Inferior parietal cortex (tissue), 1 donor: ENCODE measurements around the gene SCGB2B2.
"Not testable (repeated sequence)": the region's sequence is repeated elsewhere in the genome, so short reads cannot be mapped to it uniquely, and the experiment has no call there.

Experiments used
- DNase-seq: peaks from one replicate; pipeline ENCODE4 v3.0.0-alpha.2; 2016; ENCODE audit errors: extremely low spot score

Gene SCGB2B2, protein sequence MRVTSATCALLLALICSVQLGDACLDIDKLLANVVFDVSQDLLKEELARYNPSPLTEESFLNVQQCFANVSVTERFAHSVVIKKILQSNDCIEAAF

DNA sequence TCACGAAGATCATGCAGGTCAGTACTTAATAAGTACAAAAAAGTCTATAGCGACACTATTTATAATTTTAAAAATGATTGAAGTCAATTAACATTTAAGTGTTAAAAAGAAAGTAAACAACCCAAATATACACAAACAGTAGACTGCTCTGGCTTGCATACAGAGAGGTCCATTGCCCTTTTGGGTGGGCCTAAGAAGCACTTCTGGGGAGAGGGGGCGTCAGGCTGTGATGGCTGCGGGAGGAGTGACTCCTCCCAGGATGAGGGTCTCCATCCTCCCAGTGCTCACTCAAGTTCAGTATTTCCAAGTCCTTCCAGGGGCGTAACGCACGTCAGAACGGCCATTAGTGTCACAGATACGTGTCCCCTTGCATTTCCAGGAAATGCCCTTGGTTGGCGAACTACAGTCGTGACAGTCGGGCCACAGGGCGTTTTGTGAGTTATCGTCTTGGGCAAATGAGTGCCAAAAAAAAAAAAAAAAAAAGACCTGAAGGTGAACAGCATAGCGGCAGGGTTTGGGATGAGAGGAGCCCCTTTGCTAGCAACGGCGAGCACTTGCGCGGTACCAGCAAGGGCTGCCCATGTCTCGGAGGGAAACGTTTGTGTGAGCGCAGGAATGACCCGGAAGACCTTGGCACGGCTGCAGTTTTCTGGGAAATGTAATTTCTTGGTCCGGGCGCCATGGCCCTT, at the start of gene SCGB2B2:
SCGB2B2 (minus strand) TSS at position 463 of the 689 bp plus-strand sequence. CDS start 82,596 bp downstream, outside the sequence.
- peak; percentile 93 for DNase-seq

DNA sequence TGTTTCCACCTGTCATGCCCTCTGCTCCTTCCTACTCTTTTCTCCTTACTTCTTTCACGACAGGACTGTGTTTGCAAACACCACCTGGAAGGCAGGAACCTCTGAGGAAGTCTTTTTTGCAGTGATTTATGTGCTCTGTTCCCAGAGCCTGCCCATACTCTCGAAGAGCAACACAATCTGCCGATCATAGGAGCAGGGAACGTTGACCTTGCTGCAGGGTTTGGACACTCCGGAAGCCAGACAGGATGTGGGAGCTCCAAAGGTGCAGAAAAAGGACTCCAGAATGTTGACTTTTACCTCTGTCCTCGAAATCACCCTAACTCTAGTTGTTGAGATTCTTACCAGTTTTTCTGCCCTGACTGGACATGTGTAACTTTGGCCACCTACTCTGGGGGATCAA, 48.4 kb upstream of the SCGB2B2 start:
- no peak for DNase-seq

DNA sequence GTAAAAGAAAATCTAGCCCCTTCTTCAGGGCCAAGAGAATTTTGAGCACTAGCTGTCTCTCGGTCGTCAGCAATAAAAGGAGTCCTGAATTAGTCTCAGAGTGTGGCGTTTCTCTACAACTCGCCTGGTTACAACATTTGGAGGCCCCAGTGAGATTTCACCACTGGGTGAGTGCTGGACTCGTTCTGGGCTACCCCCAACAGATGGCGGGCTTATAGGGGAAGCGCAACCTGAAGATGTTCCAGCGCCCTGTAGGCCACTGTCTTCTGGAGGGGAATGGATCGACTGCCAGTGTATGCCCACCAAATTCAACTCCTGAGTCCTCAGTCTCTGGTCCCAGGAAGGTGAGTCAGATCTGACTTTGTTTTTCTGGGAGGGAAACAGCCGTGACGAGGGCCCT, 45.4 kb upstream of the SCGB2B2 start:
- no peak for DNase-seq

DNA sequence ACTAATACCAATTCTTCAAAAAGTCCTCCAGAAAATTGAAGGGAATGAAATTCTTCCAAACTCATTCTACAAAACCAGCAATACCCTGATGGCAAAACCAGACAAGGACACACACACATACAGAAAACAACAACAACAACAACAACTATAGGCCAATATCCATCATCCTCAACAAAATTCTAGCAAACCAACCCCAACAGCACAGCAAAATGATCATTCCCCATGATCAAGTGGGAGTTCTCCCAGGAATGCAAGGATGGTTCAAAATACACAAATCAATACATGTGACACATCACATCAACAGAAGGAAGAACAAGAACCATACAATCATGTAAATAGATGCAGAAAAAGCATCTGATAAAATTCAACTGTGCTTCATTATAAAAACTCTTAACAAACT, 38.4 kb upstream of the SCGB2B2 start:
- no peak for DNase-seq

DNA sequence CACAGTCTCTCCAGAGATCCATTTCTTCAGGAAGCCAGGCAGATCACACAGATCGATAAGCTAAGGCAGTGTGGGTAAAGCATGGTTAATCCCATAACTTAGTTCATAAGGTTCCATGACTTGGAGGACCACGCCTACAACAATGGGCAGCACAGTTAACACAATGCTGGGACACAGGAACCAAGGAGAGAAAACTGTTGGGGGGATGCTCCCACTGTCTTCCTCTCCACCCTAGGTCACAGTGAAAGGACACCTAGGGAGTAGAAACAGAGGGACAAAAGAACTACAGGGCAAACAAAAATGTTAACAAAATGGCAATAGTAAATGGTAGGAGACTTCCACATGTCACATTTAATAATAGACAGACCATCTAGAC, 36.3 kb upstream of the SCGB2B2 start:
- no peak for DNase-seq

DNA sequence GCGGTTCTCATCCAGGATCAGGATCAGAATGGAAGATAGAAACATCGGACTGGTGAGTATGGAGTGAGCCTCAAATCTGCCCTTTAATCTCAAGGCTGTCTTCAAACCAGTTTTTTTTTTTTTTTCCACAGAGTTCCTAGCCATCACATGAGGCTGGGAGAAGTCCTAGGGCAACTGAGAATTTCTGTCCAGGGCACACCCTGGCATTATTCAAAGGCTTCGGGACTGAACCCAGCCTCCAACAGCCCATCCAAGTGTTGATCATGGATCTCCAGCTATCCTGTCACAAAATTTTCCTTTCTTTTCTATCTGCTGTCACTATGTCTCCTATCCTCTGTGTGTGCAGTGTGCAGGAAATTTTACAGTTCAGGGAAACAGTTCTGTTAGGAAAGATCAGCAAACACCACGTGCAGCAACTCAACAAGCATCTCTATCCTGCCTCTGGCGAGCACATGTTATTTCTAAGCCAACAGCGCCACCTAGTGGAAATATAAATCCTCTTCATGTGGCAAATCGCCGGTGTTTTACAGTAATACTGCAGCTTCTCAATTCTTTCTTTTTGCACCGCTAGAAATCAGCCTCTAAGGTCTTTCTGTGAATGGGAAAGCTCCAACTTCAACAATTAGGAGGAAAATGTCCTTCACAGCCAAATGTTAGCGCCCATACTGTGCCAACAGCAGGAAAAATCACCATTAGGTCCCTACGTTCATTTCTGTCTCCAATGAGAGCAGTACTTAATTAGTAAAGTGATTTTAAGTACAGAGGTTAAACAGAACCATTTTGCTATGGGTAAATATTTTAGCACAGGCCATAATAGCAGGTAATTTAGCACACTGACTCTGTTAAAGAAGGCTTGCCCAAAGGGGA, 35.7 kb upstream of the SCGB2B2 start:
- DNase-seq, result peak; percentile 89

DNA sequence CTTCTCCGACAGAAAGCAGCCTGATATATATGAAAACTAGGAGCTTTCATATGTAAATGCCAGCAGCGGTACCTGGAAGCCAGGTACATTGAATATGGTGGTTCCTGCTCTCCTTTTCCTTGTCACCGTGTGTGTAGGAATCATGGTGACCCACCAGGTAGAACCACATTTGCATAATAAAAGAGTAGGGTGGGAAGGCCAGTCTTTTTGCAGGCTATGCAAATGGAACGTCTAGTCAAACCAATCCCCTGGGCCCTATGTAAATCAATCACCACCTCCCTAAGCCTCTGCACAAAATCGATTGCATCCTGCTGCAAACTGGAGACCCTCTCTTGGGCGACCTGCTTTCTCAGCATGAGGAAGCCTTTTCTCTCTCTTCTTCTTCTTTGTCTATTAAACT, 34.9 kb upstream of the SCGB2B2 start:
- DNase-seq, result no peak

DNA sequence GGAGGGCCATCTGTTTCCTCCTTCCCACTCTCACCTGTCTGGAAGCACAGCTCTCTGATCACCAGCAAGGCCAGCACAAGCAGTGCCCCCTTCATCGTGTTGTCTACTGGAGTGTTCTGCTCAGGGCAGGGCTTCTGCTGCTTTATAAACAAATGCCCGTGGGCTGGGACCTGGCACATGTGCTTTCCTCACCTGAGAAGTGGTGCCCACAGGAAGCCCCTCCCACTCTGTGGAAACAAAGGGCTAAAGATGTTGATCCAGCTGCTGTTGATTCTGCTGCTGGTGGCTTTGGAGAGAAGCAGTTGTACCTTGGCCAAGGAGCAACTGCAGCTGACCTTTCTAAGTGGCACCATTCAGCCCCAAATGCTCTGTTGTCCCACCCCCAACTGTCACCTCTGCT, 30.7 kb upstream of the SCGB2B2 start:
- no peak for DNase-seq

DNA sequence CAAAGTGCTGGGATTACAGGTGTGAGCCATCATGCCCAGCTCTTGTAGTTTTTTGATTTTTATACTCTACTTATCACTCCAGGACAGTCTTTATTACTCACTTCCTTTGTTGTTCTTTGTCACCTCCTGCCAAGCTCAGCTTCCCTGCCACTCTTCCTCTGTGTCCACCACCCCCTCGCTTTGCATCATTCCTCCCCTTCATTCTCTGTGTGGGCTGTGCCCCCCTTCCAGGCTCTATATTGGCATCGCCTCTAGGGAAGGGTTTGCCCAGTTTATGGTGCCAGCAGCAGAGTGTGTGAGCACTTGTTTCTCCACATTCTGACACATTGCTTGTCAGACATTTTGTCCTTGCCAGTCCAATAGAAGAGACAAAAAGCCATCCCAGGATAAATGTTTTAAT, 15.6 kb upstream of the SCGB2B2 start:
- DNase-seq, result no peak

DNA sequence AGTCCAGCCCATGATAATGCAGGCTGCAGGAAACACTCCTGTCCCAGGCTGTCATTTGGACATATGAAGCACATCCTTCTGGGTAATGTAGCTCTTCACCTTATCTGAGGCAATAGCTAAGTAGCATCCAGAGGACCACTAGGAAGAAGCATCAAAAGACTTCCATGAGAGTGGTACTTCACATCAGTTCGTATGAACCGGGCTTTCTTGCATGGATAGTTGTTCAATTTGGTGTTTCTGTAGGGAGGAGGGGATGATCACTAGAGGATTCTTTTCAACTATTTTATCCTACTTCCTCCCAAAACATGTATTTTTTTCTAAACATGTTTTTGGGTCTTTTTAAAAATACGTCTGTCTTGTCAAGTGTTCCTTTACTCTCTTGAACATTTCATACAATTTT, 13.4 kb upstream of the SCGB2B2 start:
- no peak for DNase-seq

DNA sequence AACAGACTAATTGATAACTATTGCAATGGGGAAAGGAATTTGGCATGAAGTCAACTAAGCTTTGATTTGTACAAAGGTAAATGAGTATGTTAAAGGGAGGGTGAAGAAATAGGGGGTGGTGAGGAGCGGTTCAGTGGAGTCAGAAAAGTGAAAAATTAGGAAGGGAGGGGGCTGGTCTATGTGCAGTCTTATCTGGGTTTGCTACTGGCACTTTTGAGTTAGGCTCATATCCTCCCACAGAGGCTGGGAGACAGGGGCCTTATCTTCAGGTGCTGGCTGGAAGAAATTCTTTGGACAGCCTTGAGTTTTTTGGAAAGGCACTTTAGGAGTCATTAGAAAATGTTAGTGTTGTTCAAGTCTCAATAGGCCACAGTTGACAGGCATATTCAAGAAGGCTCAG, 11.6 kb upstream of the SCGB2B2 start:
- DNase-seq, result no peak

DNA sequence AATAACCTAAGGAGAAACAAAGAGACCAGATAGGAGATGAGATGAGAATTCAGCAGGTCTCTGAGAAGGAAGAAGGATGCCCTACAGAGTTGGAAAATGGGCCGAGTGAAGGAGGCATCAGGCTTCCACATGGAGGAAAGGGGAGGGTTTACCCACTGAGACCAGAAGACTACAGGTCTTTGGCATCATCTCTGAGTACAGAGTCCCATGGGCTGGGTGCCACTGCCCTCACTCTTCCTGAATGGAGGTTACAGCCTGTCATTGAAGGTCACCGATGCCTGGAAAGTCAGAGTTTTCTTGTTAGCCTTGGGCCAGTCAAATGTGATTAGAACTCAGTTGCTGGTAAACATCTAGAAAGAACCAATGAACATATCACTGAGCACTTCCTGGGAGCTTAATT, 10.4 kb upstream of the SCGB2B2 start:
- no peak for DNase-seq

DNA sequence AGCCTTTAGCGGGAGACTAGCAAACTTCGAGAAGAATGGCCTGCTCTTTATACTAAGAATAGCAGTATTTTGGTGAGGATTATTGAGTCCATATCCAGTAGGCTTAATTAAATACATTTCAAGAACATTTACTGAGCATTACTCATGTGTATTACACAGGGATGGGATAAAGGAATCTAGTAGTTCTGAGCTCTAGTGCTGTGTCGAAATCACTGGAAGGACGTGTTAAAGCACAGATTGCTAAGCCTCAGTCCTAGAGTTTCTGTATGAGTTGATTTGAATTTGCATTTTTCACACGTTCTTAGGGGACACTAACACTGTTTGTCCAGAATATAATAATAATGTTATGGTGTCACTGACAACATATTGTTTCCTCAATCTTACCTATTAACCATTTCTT, 9.5 kb upstream of the SCGB2B2 start:
- no peak for DNase-seq

DNA sequence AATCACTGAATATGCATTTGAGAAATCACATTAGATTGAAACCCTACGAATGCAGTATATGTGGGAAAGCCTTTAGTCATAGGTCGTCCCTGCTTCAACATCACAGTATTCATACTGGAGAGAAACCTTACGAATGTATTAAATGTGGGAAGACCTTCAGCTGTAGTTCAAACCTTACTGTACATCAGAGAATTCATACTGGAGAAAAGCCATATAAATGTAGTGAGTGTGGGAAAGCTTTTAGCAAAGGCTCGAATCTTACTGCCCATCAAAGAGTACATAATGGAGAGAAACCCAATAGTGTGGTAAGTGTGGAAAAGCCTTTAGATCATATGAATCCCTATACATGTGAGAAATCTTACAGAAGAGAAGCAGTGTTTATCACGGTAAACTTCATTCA, 8.3 kb upstream of the SCGB2B2 start:
- DNase-seq, result not testable (repeated sequence)

DNA sequence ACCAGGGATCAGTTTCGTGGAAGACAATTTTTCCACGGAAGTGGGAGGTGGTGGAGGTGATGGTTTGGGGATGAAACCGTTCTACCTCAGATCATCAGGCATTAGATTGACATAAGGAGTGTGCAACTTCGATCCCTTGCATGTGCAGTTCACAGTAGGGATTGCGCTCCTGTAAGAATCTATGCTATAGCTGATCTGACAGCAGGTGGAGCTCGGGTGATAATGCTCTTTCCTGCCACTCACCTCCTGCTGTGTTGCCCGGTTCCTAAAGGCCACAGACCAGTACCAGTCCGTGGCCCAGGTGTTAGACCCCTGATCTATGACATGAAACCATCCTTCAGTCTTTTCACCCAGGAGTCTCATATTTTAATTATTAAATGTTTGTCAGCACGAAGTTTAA, 4.5 kb upstream of the SCGB2B2 start:
- no peak for DNase-seq

DNA sequence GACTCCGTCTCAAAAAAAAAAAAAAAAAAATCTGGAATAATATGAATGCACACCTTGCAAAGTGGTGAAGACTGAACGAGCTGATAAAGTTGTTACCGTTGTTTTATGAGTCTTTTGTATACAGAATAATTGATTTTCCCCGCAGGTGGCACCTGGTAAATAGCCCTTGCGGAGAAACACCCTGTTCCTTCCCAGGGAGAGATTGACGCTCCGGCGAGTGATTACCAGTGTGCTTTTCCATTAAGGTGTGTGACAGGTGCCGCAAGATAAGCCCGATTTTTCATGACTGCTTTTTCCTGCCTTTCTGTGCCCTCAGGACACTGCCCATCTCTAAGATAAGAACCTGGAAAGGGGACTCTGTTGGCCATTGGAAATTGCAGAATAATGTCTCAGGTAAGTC, 1.5 kb upstream of the SCGB2B2 start:
- no peak for DNase-seq

DNA sequence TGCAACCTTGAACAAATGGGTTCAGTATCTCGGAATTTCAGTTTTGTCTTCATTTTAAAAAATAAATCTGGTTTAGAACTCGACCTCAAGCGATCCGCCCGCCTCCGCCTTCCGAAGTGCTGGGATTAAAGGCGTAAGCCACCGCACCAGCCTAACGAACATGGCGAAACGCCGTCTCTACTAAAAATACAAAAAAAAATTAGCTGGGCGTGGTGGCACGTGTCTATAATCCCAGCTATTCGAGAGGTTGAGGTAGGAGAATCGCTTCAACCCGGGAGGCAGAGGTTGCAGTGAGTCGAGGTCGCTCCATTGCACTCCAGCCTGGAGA, 1.1 kb upstream of the SCGB2B2 start:
- DNase-seq, result no peak

DNA sequence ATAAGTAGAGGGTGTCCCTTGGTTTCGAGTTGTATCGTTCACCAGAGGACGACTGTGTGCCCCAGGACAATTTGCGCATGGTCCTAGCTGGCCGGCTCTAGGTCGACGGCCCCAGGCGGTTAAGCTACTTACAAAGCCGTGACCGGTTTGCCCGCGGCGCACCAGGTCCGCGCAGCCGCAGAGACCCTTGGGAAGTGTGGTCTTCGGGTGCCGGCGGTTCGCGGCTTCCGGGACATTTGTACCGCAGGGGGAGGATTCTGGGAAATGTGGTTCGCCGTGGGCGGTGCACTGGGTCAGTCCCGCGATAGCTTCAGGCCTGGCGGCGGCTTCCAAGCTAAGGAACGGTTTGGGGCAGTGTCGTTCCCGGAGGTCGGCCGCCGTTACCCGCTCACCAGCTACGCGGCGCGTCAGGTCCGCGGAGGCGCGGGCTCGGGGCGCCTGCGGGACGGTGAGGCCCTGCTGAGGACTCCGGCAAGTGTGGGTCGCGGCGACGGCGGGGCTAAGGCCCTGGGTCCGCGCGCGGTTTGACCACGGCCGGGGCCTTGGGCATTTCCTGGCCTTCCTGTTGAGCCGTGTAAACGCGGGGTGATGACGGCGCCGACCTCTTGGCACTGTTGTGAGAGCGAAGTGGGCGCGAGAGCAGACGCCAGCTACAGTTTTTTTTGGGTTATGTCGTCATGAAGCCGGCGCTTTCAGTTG, 576 bp upstream of the SCGB2B2 start, which contains the start of gene ZNF302:
ZNF302 (plus strand) TSS at position 293 of the 699 bp plus-strand sequence. CDS start 1,127 bp downstream, outside the sequence.
- DNase-seq, result peak; percentile 95

DNA sequence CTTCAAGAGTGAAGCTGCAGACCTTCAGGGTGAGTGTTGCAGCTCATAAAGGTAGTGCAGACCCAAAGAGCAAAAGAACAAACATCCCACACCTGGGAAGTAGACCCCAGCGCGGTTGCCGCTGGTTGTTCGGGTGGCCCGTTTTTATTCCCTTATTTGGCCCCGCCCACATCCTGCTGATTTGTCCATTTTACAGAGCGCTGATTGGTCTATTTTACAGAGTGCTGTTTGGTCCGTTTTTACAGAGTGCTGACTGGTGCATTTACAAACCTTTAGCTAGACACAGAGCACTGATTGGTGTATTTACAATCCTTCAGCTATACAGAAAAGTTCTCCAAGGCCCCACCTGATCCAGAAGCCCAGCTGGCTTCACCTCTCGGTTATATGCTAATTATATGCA, 1.0 kb downstream of the SCGB2B2 start:
- no peak for DNase-seq

DNA sequence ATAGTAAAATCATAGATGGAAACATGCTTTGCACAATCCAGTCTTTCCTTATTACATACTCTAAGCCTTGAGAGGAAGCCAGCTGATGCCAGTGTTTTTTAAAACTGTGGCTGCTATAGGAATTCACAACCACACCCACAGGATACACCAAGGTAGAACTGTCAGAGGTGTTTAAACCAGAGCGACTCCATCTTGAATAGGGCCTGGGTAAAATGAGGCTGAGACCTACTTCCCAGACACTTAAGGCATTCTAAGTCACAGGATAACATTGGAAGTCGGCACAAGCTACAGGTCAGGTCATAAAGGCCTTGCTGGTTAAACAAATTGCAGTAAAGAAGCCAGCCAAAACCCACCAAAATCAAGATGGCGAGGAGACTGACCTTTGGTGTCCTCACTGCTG, 1.7 kb downstream of the SCGB2B2 start:
- DNase-seq, result no peak

DNA sequence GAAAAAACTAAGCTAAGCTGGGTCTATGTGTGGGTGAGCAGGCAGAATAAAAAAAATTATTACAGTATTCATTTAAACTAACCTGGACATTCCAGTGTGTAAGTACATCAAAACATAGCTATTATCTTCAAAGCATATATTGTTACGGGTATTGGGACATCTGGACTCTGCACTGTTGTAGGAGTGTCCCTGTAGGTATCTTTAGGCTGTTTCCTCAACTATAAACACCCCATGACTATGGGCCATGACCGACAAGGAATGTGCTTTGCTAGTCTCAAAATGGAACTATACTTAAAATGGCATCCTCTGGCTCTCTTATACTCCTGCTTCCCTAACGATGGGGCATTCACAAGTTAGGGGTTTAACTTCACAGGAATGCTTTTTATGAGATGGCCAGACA, 3.4 kb downstream of the SCGB2B2 start:
- DNase-seq, result no peak

DNA sequence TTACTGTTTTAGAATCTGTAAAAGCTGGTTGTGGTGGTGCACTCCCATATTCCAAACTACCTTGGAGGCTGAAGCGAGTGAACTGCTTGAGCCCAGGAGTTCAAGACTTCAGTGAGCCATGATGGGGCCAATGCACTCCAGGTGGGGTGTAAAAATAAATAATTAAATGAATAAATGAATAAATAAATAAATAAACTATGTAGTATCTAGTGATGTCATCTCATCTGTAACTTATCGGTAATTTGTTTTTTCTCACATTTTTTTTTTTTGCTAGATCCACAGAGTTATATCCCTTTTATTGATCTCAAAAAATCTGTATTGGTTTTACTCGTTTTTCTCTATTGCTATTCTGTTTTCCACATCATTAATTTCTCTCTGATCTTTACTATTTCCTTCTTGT, 5.0 kb downstream of the SCGB2B2 start:
- no peak for DNase-seq

DNA sequence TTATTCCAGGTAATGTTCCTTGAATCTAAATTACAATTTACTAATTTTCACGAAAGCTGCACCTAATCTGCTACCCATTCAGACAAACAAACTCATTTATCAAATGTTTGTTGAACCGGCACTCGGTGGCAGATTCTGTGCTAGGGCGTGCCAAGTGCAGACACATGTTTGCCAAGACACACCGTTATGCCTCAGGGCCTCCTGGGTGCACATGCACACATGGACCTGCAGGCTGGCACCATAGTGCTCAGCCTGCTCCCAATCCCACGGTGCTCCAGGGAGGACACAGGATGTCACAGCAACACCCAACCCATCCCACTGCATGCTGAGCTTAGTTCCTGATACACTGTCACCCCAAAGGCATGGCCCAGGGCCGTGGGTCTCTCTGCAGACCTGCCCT, 7.7 kb downstream of the SCGB2B2 start:
- DNase-seq, result no peak
